IMR-90 (cell line): ENCODE data around the gene SCN11A. TPM values are rescaled to one million over a fixed set of nuclear protein-coding genes. Genes with fewer than 3 reads are reported as not detected.

Source experiments
- ATAC-seq: fragments of 200-7000 bp; cut with Tn5 transposase; 2 replicates; pipeline ENCODE4 v1.9.1; 2020; ENCODE audit warnings: low read depth, mild to moderate bottlenecking, moderate library complexity
- BruUV-seq: library from RNA; stranded (reverse); fragments of 400-500 nt; replicated peaks from 2 replicates; lab custom pipeline; 2021; lab: Mats Ljungman, UMichigan
- CTCF ChIA-PET: fragments of 300-600 bp; formaldehyde crosslinking; extraction: SDS; loops from one replicate; lab custom pipeline; 2021; ENCODE audit warnings: antibody characterized with exemption; lab: Yijun Ruan, JAX
- POLR2A ChIA-PET: fragments of 300-600 bp; sonication (Branson Sonifier 250); formaldehyde crosslinking; loops from one replicate; lab custom pipeline; 2022; ENCODE audit warnings: antibody characterized with exemption; ENCODE audit not compliant: unreplicated experiment; lab: Charles Lee
- DNase-seq: peaks from one replicate; pipeline ENCODE4 v3.0.0; 2013
- H2AFZ ChIP-seq: replicated peaks from 2 replicates; pipeline ENCODE3; 2013; ENCODE audit warnings: low read length, mild to moderate bottlenecking; ENCODE audit not compliant: poor library complexity
- H2AK5ac ChIP-seq: 2 replicates; pipeline ENCODE4 v1.6.1; 2013; ENCODE audit warnings: low read depth, low read length, inconsistent platforms
- H2AK9ac ChIP-seq: replicated peaks from 2 replicates; pipeline ENCODE3; 2013; ENCODE audit warnings: mild to moderate bottlenecking, low read depth, low read length, moderate library complexity; ENCODE audit not compliant: poor library complexity
- H2BK120ac ChIP-seq: 2 replicates; pipeline ENCODE4 v1.6.1; 2013; ENCODE audit warnings: low read depth, low read length, inconsistent platforms
- H2BK15ac ChIP-seq: 3 replicates; pipeline ENCODE4 v1.6.1; 2013; ENCODE audit warnings: low read depth, low read length, inconsistent platforms
- H2BK20ac ChIP-seq: 2 replicates; pipeline ENCODE4 v1.6.1; 2013; ENCODE audit warnings: low read depth, mild to moderate bottlenecking, inconsistent platforms, low read length, moderate library complexity
- H2BK5ac ChIP-seq: 2 replicates; pipeline ENCODE4 v1.6.1; 2013; ENCODE audit warnings: mild to moderate bottlenecking, low read depth, low read length, inconsistent platforms; ENCODE audit not compliant: poor library complexity, severe bottlenecking
- H3K14ac ChIP-seq: replicated peaks from 2 replicates; pipeline ENCODE4 v1.6.1; 2013; ENCODE audit warnings: low read depth, low read length, inconsistent platforms
- H3K18ac ChIP-seq: 2 replicates; pipeline ENCODE4 v1.6.1; 2013; ENCODE audit warnings: low read depth, low read length, control low read depth
- H3K23ac ChIP-seq: 2 replicates; pipeline ENCODE4 v1.6.1; 2013; ENCODE audit warnings: low read depth, low read length, inconsistent platforms
- H3K27ac ChIP-seq: 2 replicates; pipeline ENCODE4 v1.5.1; 2013; ENCODE audit warnings: mild to moderate bottlenecking, control low read depth, low read length; ENCODE audit not compliant: insufficient read depth
- H3K27me3 ChIP-seq: 2 replicates; pipeline ENCODE4 v1.6.1; 2013; ENCODE audit warnings: low read length; ENCODE audit not compliant: control insufficient read depth, insufficient read depth
- H3K36me3 ChIP-seq: 2 replicates; pipeline ENCODE4 v1.6.1; 2013; ENCODE audit warnings: low read length, mixed read lengths; ENCODE audit not compliant: control insufficient read depth, insufficient read depth
- H3K4ac ChIP-seq: 2 replicates; pipeline ENCODE4 v1.6.1; 2013; ENCODE audit warnings: low read depth, low read length, inconsistent platforms
- H3K4me1 ChIP-seq: 2 replicates; pipeline ENCODE4 v1.6.1; 2013; ENCODE audit warnings: low read length, mixed read lengths; ENCODE audit not compliant: control insufficient read depth, insufficient read depth
- H3K4me2 ChIP-seq: 2 replicates; pipeline ENCODE4 v1.6.1; 2013; ENCODE audit warnings: low read depth, mild to moderate bottlenecking, control low read depth, low read length, moderate library complexity
- H3K4me3 ChIP-seq: 2 replicates; pipeline ENCODE4 v1.5.1; 2013; ENCODE audit warnings: low read depth, mild to moderate bottlenecking, control low read depth, low read length, moderate library complexity; ENCODE audit not compliant: insufficient read depth
- H3K56ac ChIP-seq: 2 replicates; pipeline ENCODE4 v1.6.1; 2013; ENCODE audit warnings: low read length, inconsistent platforms; ENCODE audit not compliant: insufficient read depth; ENCODE audit errors: extremely low read depth
- H3K79me1 ChIP-seq, 2 experiments: 2 replicates each; pipeline ENCODE4 v1.6.1; 2013; ENCODE audit warnings: low read length in 2 of 2, inconsistent platforms in 1 of 2, low read depth in 1 of 2
- H3K9ac ChIP-seq: 2 replicates; pipeline ENCODE4 v1.6.1; 2013; ENCODE audit warnings: low read depth, low read length, control low read depth
- H3K9me1 ChIP-seq: 2 replicates; pipeline ENCODE4 v1.6.1; 2013; ENCODE audit warnings: low read length, inconsistent platforms; ENCODE audit not compliant: insufficient read depth
- H3K9me3 ChIP-seq: 2 replicates; pipeline ENCODE4 v1.6.1; 2013; ENCODE audit warnings: low read length; ENCODE audit not compliant: control insufficient read depth, insufficient read depth
- H4K20me1 ChIP-seq: 2 replicates; pipeline ENCODE4 v1.6.1; 2013; ENCODE audit warnings: low read length, inconsistent platforms; ENCODE audit not compliant: insufficient read depth
- H4K5ac ChIP-seq: 2 replicates; pipeline ENCODE4 v1.6.1; 2013; ENCODE audit warnings: mild to moderate bottlenecking, low read depth, low read length, control low read depth
- H4K8ac ChIP-seq, 2 experiments: 2 replicates each; pipeline ENCODE4 v1.6.1; 2013; ENCODE audit warnings: low read depth in 2 of 2, low read length in 2 of 2, control low read depth in 1 of 2, inconsistent platforms in 1 of 2
- H4K91ac ChIP-seq: 2 replicates; pipeline ENCODE4 v1.6.1; 2013; ENCODE audit warnings: low read depth, low read length, inconsistent platforms; ENCODE audit not compliant: insufficient read depth
- BHLHE40 ChIP-seq: fragments of 150-350 bp; IDR thresholded peaks from 2 replicates; pipeline ENCODE4 v1.6.1; 2016; ENCODE audit warnings: mild to moderate bottlenecking, low read depth, low read length
- CEBPB ChIP-seq: IDR thresholded peaks from 2 replicates; pipeline ENCODE4 v1.6.1; 2012; ENCODE audit warnings: low read depth, low read length, improper control_type of control experiment
- CHD1 ChIP-seq: IDR thresholded peaks from 2 replicates; pipeline ENCODE4 v1.6.1; 2012; ENCODE audit warnings: low read depth, low read length, improper control_type of control experiment
- CTCF ChIP-seq: conservative IDR thresholded peaks from 2 replicates; pipeline ENCODE4 v1.5.1; 2012; ENCODE audit warnings: mild to moderate bottlenecking, low read depth, low read length, improper control_type of control experiment
- MAFK ChIP-seq: IDR thresholded peaks from 2 replicates; pipeline ENCODE4 v1.6.1; 2012; ENCODE audit warnings: low read depth, low read length, improper control_type of control experiment
- MAZ ChIP-seq: IDR thresholded peaks from 2 replicates; pipeline ENCODE4 v1.6.1; 2012; ENCODE audit warnings: low read depth, mild to moderate bottlenecking, low read length, improper control_type of control experiment, moderate library complexity, borderline replicate concordance
- MXI1 ChIP-seq: IDR thresholded peaks from 2 replicates; pipeline ENCODE4 v1.6.1; 2012; ENCODE audit warnings: low read depth, mild to moderate bottlenecking, low read length, moderate library complexity, borderline replicate concordance
- NFE2L2 ChIP-seq: fragments of 150-350 bp; IDR thresholded peaks from 2 replicates; pipeline ENCODE4 v1.6.1; 2016; ENCODE audit warnings: low read depth, mild to moderate bottlenecking, low read length
- POLR2A ChIP-seq: IDR thresholded peaks from 2 replicates; pipeline ENCODE4 v1.6.1; 2012; ENCODE audit warnings: mild to moderate bottlenecking, low read depth, low read length
- RAD21 ChIP-seq: IDR thresholded peaks from 2 replicates; pipeline ENCODE4 v1.6.1; 2012; ENCODE audit warnings: low read length, improper control_type of control experiment
- RCOR1 ChIP-seq: IDR thresholded peaks from 2 replicates; pipeline ENCODE4 v1.6.1; 2012; ENCODE audit warnings: mild to moderate bottlenecking, low read length, improper control_type of control experiment; ENCODE audit not compliant: insufficient replicate concordance
- RFX5 ChIP-seq: IDR thresholded peaks from 2 replicates; pipeline ENCODE4 v1.8.0; 2012; ENCODE audit warnings: low read depth, mild to moderate bottlenecking, low read length, moderate library complexity
- SMC3 ChIP-seq: fragments of 150-350 bp; IDR thresholded peaks from 2 replicates; pipeline ENCODE4 v1.6.1; 2016; ENCODE audit warnings: low read depth, mild to moderate bottlenecking, antibody characterized with exemption, low read length, moderate library complexity
- USF2 ChIP-seq: fragments of 150-350 bp; IDR thresholded peaks from 2 replicates; pipeline ENCODE4 v1.6.1; 2017; ENCODE audit warnings: mild to moderate bottlenecking, antibody characterized with exemption, low read length, low read depth
- WGBS, 2 experiments: methylation state at CpG; one replicate each; pipeline versions ENCODE4 v1.1.5 to v1.1.7; 2013; ENCODE audit warnings: missing lambda C conversion rate in 2 of 2; ENCODE audit not compliant: insufficient read length in 1 of 2; ENCODE audit errors: extremely low coverage in 2 of 2; 5-methylcytosine and 5-hydroxymethylcytosine counted together
- dilution Hi-C: fragments of 300-500 bp; cut with HindIII; formaldehyde crosslinking; loops from one replicate; pipeline ENCODE4 v1.14.3; 2018; ENCODE audit warnings: low sequenced_read_pairs; ENCODE audit not compliant: unreplicated experiment
- in situ Hi-C: fragments of 300-500 bp; cut with MboI; formaldehyde crosslinking; loops from 3 replicates; pipeline ENCODE4 v1.14.3; 2019; ENCODE audit warnings: low sequenced_read_pairs, inconsistent platforms, mixed read lengths
- intact Hi-C: fragments of 100-400 bp; cut with micrococcal nuclease; formaldehyde crosslinking; loops from 2 replicates; pipeline ENCODE4 v1.10.0; 2022
- polyA plus RNA-seq, 3 experiments: library from polyadenylated mRNA; depleted of rRNA; stranded (reverse); fragments of >200 nt; gene quantifications; 2 replicates each; pipeline ENCODE4 v1.2.3, GENCODE V29; 2012; ENCODE audit warnings: low replicate concordance in 1 of 3
- total RNA-seq: library from RNA; depleted of rRNA; stranded (reverse); fragments of >200 nt; gene quantifications from 2 replicates; pipeline ENCODE4 v1.2.3, GENCODE V29; 2012

The SCN11A gene
- total and polyA plus RNA-seq, 2 of the 4 experiments (the other 2 are of a cell fraction), result under 0.01 to 0.02 TPM

- H2AK5ac ChIP-seq, result no peak overlapping the region
- no peak overlapping the region; the same call in 1 of the 2 replicates for H3K27ac ChIP-seq
- H3K9me3 ChIP-seq, result no peaks in the 10 kb centered on the region
- H3K9ac ChIP-seq, result peak overlapping the region; percentile 33
- H4K20me1 ChIP-seq, result no peaks in the 10 kb centered on the region; the same call in 1 of the 2 replicates
- no peaks in the 10 kb centered on the region for H3K36me3 ChIP-seq
- H2BK120ac ChIP-seq, result no peak overlapping the region
- no peak overlapping the region for H3K23ac ChIP-seq
- intact Hi-C loops (no loop called here), dilution Hi-C loops (no loop called here), in situ Hi-C loops (no loop called here)
- no peak overlapping the region for H3K56ac ChIP-seq
- peak overlapping the region; percentile 93 for H3K4me2 ChIP-seq
- peak overlapping the region; percentile 95 for H2AFZ ChIP-seq
- H2BK5ac ChIP-seq, result no peak overlapping the region
- peaks cover 2% of the 10 kb centered on the region; the same call in 1 of the 2 replicates for H3K4me1 ChIP-seq
- ChIA-PET CTCF (interaction anchor here (0.6 kb wide), 1 partner anchor 1681 kb away, joined by 3 read pairs; no protein-coding TSS in a partner anchor), POLR2A (no interaction called here)
- H3K79me1 ChIP-seq, result peaks cover 4 to 21% of the 10 kb centered on the region in 2 experiments; a peak in 3 of 4 replicates
- DNase-seq (no peak), ATAC-seq (no peak)
- no peak overlapping the region for H4K5ac ChIP-seq
- no peak overlapping the region for H3K18ac ChIP-seq
- no peak overlapping the region for H2AK9ac ChIP-seq
- H3K27me3 ChIP-seq, result no peaks in the 10 kb centered on the region
- no TSS peak for BruUV-seq
- WGBS, 2 experiments, result no CpG with 5 or more reads among the region's 11 CpGs
- no peak overlapping the region for H3K4ac ChIP-seq
- no peak overlapping the region for H3K14ac ChIP-seq
- peaks cover 4% of the 10 kb centered on the region for H3K9me1 ChIP-seq
- H3K4me3 ChIP-seq, result peak overlapping the region; percentile 85
- no peak for TF ChIP-seq NFE2L2
- no peak for TF ChIP-seq BHLHE40
- no peak for TF ChIP-seq RAD21
- TF ChIP-seq SMC3, result no peak
- TF ChIP-seq RCOR1, result no peak
- TF ChIP-seq MAFK, result no peak
- no peak for TF ChIP-seq CTCF
- TF ChIP-seq MAZ, result no peak
- TF ChIP-seq CHD1, result no peak
- no peak for TF ChIP-seq RFX5
- no peak for TF ChIP-seq POLR2A
- TF ChIP-seq CEBPB, result no peak
- no peak for TF ChIP-seq USF2
- no peak for TF ChIP-seq MXI1
- H4K91ac ChIP-seq, result no peak overlapping the region
- no peak overlapping the region for H4K8ac ChIP-seq
- no peak overlapping the region for H2BK20ac ChIP-seq
- H2BK15ac ChIP-seq, result no peak overlapping the region
These were observed 839 bp upstream of the SCN11A start for GRCh38 chr3:39052583-39052982.
